Fibroblast of lung (primary cell): ENCODE results near the gene NUDT21. TPM values are rescaled to one million over a fixed set of nuclear protein-coding genes. Genes with fewer than 3 reads are reported as not detected.

ENCODE experiments used
- DNase-seq, 2 donors: peaks; one replicate each; pipeline versions ENCODE4 v3.0.0 to v3.0.0-alpha.2; 2010; ENCODE audit warnings: low read depth in 2 of 2
- H2AFZ ChIP-seq: 2 replicates; pipeline ENCODE4 v1.5.1; 2012; ENCODE audit warnings: low read length, control low read depth, inconsistent platforms
- H3K27ac ChIP-seq: 2 replicates; pipeline ENCODE4 v1.5.1; 2011; ENCODE audit warnings: low read length, control low read depth; ENCODE audit not compliant: insufficient read depth
- H3K27me3 ChIP-seq: 2 replicates; pipeline ENCODE4 v1.5.1; 2011; ENCODE audit warnings: mild to moderate bottlenecking, low read length; ENCODE audit not compliant: control insufficient read depth, insufficient read depth
- H3K36me3 ChIP-seq: 2 replicates; pipeline ENCODE4 v1.5.1; 2011; ENCODE audit warnings: low read length; ENCODE audit not compliant: control insufficient read depth, insufficient read depth
- H3K4me1 ChIP-seq: 2 replicates; pipeline ENCODE4 v1.5.1; 2011; ENCODE audit warnings: low read length; ENCODE audit not compliant: control insufficient read depth, insufficient read depth; ENCODE audit errors: extremely low read depth
- H3K4me2 ChIP-seq: 2 replicates; pipeline ENCODE4 v1.5.1; 2011; ENCODE audit warnings: low read length, control low read depth; ENCODE audit not compliant: insufficient read depth; ENCODE audit errors: extremely low read depth
- H3K4me3 ChIP-seq, 4 experiments: fragments of 200-600 bp in 1 of 4; sonication (generic) in 1 of 4; replicated peaks in 1 of 4; 2 replicates each; pipeline ENCODE4 v1.5.1; 2011 to 2016; ENCODE audit warnings: low read length in 4 of 4, low read depth in 3 of 4, mild to moderate bottlenecking in 3 of 4, control low read depth in 2 of 4, inconsistent platforms in 1 of 4, mixed read lengths in 1 of 4; ENCODE audit not compliant: insufficient read depth in 1 of 4; ENCODE audit errors: control extremely low read depth in 1 of 4
- H3K79me2 ChIP-seq: 2 replicates; pipeline ENCODE4 v1.5.1; 2012; ENCODE audit warnings: mild to moderate bottlenecking, low read length, inconsistent platforms; ENCODE audit not compliant: control insufficient read depth, insufficient read depth
- H3K9ac ChIP-seq: 2 replicates; pipeline ENCODE4 v1.5.1; 2011; ENCODE audit warnings: mild to moderate bottlenecking, low read length, control low read depth; ENCODE audit not compliant: insufficient read depth
- H3K9me3 ChIP-seq: 2 replicates; pipeline ENCODE4 v1.5.1; 2012; ENCODE audit warnings: low read depth, low read length; ENCODE audit not compliant: control insufficient read depth, insufficient read depth
- H4K20me1 ChIP-seq: 2 replicates; pipeline ENCODE4 v1.5.1; 2011; ENCODE audit warnings: low read length; ENCODE audit not compliant: control insufficient read depth, insufficient read depth; ENCODE audit errors: extremely low read depth
- CTCF ChIP-seq, 2 donors: IDR thresholded peaks in 1 of 2; conservative IDR thresholded peaks in 1 of 2; 1 replicate in 1 of 2; 2 replicates in 1 of 2; pipeline ENCODE4 v1.5.1; 2011 to 2012; ENCODE audit warnings: low read length in 2 of 2, control low read depth in 1 of 2, inconsistent platforms in 1 of 2, low read depth in 1 of 2, mild to moderate bottlenecking in 1 of 2
- EZH2 ChIP-seq: IDR thresholded peaks from 2 replicates; pipeline ENCODE4 v1.5.1; 2012; ENCODE audit warnings: low read length, control low read depth, mild to moderate bottlenecking; ENCODE audit errors: missing control alignments
- polyA plus RNA-seq, 2 donors: library from polyadenylated mRNA; depleted of rRNA in 1 of 2; stranded (reverse) in 1 of 2; unstranded in 1 of 2; fragments of >200 nt; gene quantifications; 2 replicates each; pipeline ENCODE4 v1.2.1, GENCODE V29; 2011 to 2012; ENCODE audit warnings: missing spikeins in 1 of 2
- total RNA-seq: library from RNA; depleted of rRNA; stranded (reverse); fragments of >200 nt; gene quantifications from 2 replicates; pipeline ENCODE4 v1.2.1, GENCODE V29; 2014

Gene NUDT21
- total and polyA plus RNA-seq, 2 donors (not counting 1 experiment from before 2014, with no cell fraction given): 69.9 to 132 TPM

GRCh38 chr16:56419740-56420548 is 31.2 kb downstream of the NUDT21 start:
- no peaks in the 10 kb centered on the region for H3K9me3 ChIP-seq
- no peaks in the 10 kb centered on the region for H3K27me3 ChIP-seq
- no peaks in the 10 kb centered on the region for H3K36me3 ChIP-seq
- DNase-seq: no peak
- no peak overlapping the region for H2AFZ ChIP-seq
- H3K27ac ChIP-seq: no peak overlapping the region
- H3K4me1 ChIP-seq: peaks cover 8% of the 10 kb centered on the region
- no peak overlapping the region for H3K4me2 ChIP-seq
- no peak overlapping the region for H3K9ac ChIP-seq
- TF ChIP-seq CTCF (conservative IDR thresholded peaks at IDR 0.05 in 1 of 2, IDR thresholded peaks at IDR 0.05 in 1 of 2; ENCODE audit: low read depth in 1 of 2, low read length in 2 of 2) (no peak), EZH2 (no peak)
- peaks cover 87% of the 10 kb centered on the region for H3K79me2 ChIP-seq
- no peaks in the 10 kb centered on the region for H4K20me1 ChIP-seq
- H3K4me3 ChIP-seq: no peak overlapping the region

- Histone ChIP-seq H4K20me1 (no peaks in the 10 kb centered on the region), H3K4me3 (no peak overlapping the region), H3K9me3 (no peaks in the 10 kb centered on the region), H3K36me3 (no peaks in the 10 kb centered on the region), H3K9ac (no peak overlapping the region), H2AFZ (no peak overlapping the region), H3K4me2 (no peak overlapping the region), H3K27ac (no peak overlapping the region), H3K4me1 (peaks cover 5% of the 10 kb centered on the region), H3K27me3 (no peaks in the 10 kb centered on the region), H3K79me2 (peaks cover 68% of the 10 kb centered on the region)
- DNase-seq: no peak
- TF ChIP-seq CTCF (conservative IDR thresholded peaks at IDR 0.05 in 1 of 2, IDR thresholded peaks at IDR 0.05 in 1 of 2; ENCODE audit: low read depth in 1 of 2, low read length in 2 of 2) (no peak), EZH2 (no peak)
These were observed 34.0 kb downstream of the NUDT21 start for GRCh38 chr16:56417138-56417537.

GRCh38 chr16:56415875-56416274 is 35.3 kb downstream of the NUDT21 start:
- Histone ChIP-seq H3K4me3 (no peak overlapping the region), H3K4me1 (peaks cover 5% of the 10 kb centered on the region), H3K36me3 (no peaks in the 10 kb centered on the region), H3K27me3 (no peaks in the 10 kb centered on the region), H3K4me2 (no peak overlapping the region), H3K9me3 (no peaks in the 10 kb centered on the region), H3K9ac (no peak overlapping the region), H3K27ac (no peak overlapping the region), H2AFZ (no peak overlapping the region), H3K79me2 (peaks cover 56% of the 10 kb centered on the region), H4K20me1 (no peaks in the 10 kb centered on the region)
- no peak for TF ChIP-seq EZH2
- TF ChIP-seq CTCF (conservative IDR thresholded peaks at IDR 0.05 in 1 of 2, IDR thresholded peaks at IDR 0.05 in 1 of 2; ENCODE audit: low read depth in 1 of 2, low read length in 2 of 2): no peak
- DNase-seq: no peak
